Gastroesophageal sphincter (tissue), 4 donors: ENCODE data around the gene SURF4. TPM values are rescaled to one million over a fixed set of nuclear protein-coding genes. Genes with fewer than 3 reads are reported as not detected.

Experiments
- ATAC-seq: fragments of 150-250 bp; one replicate; pipeline ENCODE4 v1.9.1; 2016; ENCODE audit warnings: mild to moderate bottlenecking, moderate library complexity
- H3K27ac ChIP-seq, 4 donors: fragments of 200-600 bp; sonication (generic) in 3 of 4; 1 replicate in 3 of 4; 2 replicates in 1 of 4; pipeline ENCODE4 v1.5.1; 2016 to 2019
- H3K27me3 ChIP-seq: fragments of 200-600 bp; sonication (generic); one replicate; pipeline ENCODE4 v1.5.1; 2019
- H3K36me3 ChIP-seq, 2 donors: fragments of 200-600 bp; sonication (generic); one replicate each; pipeline ENCODE4 v1.5.1; 2019; ENCODE audit warnings: control low read depth in 1 of 2
- H3K4me1 ChIP-seq, 3 donors: fragments of 200-600 bp; sonication (generic); 1 replicate in 2 of 3; 2 replicates in 1 of 3; pipeline ENCODE4 v1.5.1; 2016 to 2019; ENCODE audit warnings: control low read depth in 2 of 3
- H3K4me3 ChIP-seq, 2 donors: fragments of 200-600 bp; sonication (generic); one replicate each; pipeline ENCODE4 v1.5.1; 2019; ENCODE audit warnings: mild to moderate bottlenecking in 1 of 2, moderate library complexity in 1 of 2
- H3K9me3 ChIP-seq, 3 donors: fragments of 200-600 bp; sonication (generic); one replicate each; pipeline ENCODE4 v1.5.1; 2017 to 2019; ENCODE audit warnings: control low read depth in 2 of 3
- EP300 ChIP-seq: sonication (generic); formaldehyde crosslinking; IDR thresholded peaks from one replicate; pipeline ENCODE4 v1.6.1; 2017; ENCODE audit warnings: antibody characterized with exemption, mild to moderate bottlenecking
- POLR2AphosphoS5 ChIP-seq: sonication (generic); formaldehyde crosslinking; IDR thresholded peaks from one replicate; pipeline ENCODE4 v1.6.1; 2017; ENCODE audit warnings: antibody characterized with exemption
- WGBS, 2 donors: methylation state at CpG; one replicate each; pipeline ENCODE4 v1.1.5; 2018; ENCODE audit warnings: low coverage in 1 of 2; 5-methylcytosine and 5-hydroxymethylcytosine counted together
- small RNA-seq, 4 donors: library from RNA; depleted of rRNA; stranded (forward); fragments of <200 nt; gene quantifications; one replicate each; pipeline ENCODE3, GENCODE V24; 2016
- total RNA-seq, 4 donors: library from RNA; depleted of rRNA; stranded (reverse); fragments of >200 nt; gene quantifications; one replicate each; pipeline ENCODE4 v1.1.0, GENCODE V29; 2016

Gene SURF4
- total RNA-seq, 4 donors from 2014 or later = 78.1 to 139 (median 108) TPM

GRCh38 chr9:133315997-133316396, 59.9 kb downstream of the SURF4 start:
- ATAC-seq = no peak
- no peak overlapping the region for H3K27ac ChIP-seq
- H3K9me3 ChIP-seq = no peaks in the 10 kb centered on the region
- WGBS, 2 donors = 48 to 67% methylated on average over 1 to 2 of the region's 2 CpGs
- no peak overlapping the region for H3K4me3 ChIP-seq
- TF ChIP-seq EP300 (no peak), POLR2AphosphoS5 (no peak)
- H3K4me1 ChIP-seq = no peaks in the 10 kb centered on the region
- H3K36me3 ChIP-seq = no peaks in the 10 kb centered on the region
- H3K27me3 ChIP-seq = no peaks in the 10 kb centered on the region

Small RNA genes lying within 50 kb of the gene (small RNA-seq; reads per million reads assigned to genes)
- gene RF00019 (0 reads per million in 4 donors), gene SNORD24 (0 reads per million in 4 donors), gene SNORD36A (0 reads per million in 4 donors), gene SNORD36B (0 reads per million in 4 donors), gene SNORD36C (0 reads per million in 4 donors)

Other genes starting within 250 kb of the SURF4 start
- gene GBGT1, start 212.1 kb downstream of the SURF4 start, total RNA-seq = 10 to 100 TPM; 11.3 to 18.0 (median 15.6) TPM
- not detected for gene OBP2B, start 166.8 kb downstream of the SURF4 start, total RNA-seq
- gene ABO, start 100.9 kb downstream of the SURF4 start, total RNA-seq = 1 to 10 TPM in 2 of 4 donors, under 1 TPM in 2; 0.47 to 10.0 (median 0.91) TPM
- gene SURF6, start 39.9 kb downstream of the SURF4 start, total RNA-seq = 10 to 100 TPM; 22.5 to 36.3 (median 25.8) TPM
- 10 to 100 TPM; 25.1 to 47.3 (median 37.8) TPM for gene MED22, start 27.9 kb downstream of the SURF4 start, total RNA-seq
- 1,000 to 10,000 TPM; 1,385 to 2,320 (median 1,660) TPM for gene RPL7A, start 27.8 kb downstream of the SURF4 start, total RNA-seq
- 10 to 100 TPM; 46.0 to 53.4 (median 49.8) TPM for gene SURF1, start 19.6 kb downstream of the SURF4 start, total RNA-seq
- gene SURF2, start 19.5 kb downstream of the SURF4 start, total RNA-seq = 10 to 100 TPM; 11.2 to 16.3 (median 15.3) TPM
- 1 to 10 TPM in 1 of 4 donors, under 1 TPM in 1, not detected in 2; 0.93 to 1.3 TPM for gene STKLD1, start 306 bp upstream of the SURF4 start, total RNA-seq
- gene REXO4, start 42.0 kb upstream of the SURF4 start, total RNA-seq = 10 to 100 TPM; 11.2 to 29.9 (median 18.1) TPM
- 1 to 10 TPM in 3 of 4 donors, under 1 TPM in 1; 0.94 to 2.7 (median 2.1) TPM for gene ADAMTS13, start 46.3 kb upstream of the SURF4 start, total RNA-seq
- 10 to 100 TPM; 15.3 to 22.3 (median 16.0) TPM for gene CACFD1, start 83.9 kb upstream of the SURF4 start, total RNA-seq
- 10 to 100 TPM in 1 of 4 donors, 1 to 10 TPM in 3; 1.7 to 11.8 (median 5.2) TPM for gene SLC2A6, start 103.0 kb upstream of the SURF4 start, total RNA-seq
- not detected for gene MYMK, start 148.9 kb upstream of the SURF4 start, total RNA-seq
- 1 to 10 TPM; 2.0 to 5.8 (median 3.1) TPM for gene ADAMTSL2, start 158.6 kb upstream of the SURF4 start, total RNA-seq
- not detected for gene FAM163B, start 233.3 kb upstream of the SURF4 start, total RNA-seq